HepG2 (cell line): ENCODE data around the gene KMT2B. TPM values are rescaled to one million over a fixed set of nuclear protein-coding genes. Genes with fewer than 3 reads are reported as not detected.

ENCODE experiments used
- ATF7-NPFF ChIP-seq: sonication (generic); formaldehyde crosslinking; IDR thresholded peaks from 2 replicates; pipeline ENCODE4 v1.8.1; 2023; ENCODE audit warnings: mild to moderate bottlenecking, low read depth, missing genetic modification reagents, moderate library complexity
- E2F2 ChIP-seq: sonication (generic); formaldehyde crosslinking; IDR thresholded peaks from 2 replicates; pipeline ENCODE4 v1.4.0; 2020; ENCODE audit warnings: missing genetic modification reagents, borderline replicate concordance
- FOXO4 ChIP-seq: sonication (generic); formaldehyde crosslinking; conservative IDR thresholded peaks from 2 replicates; pipeline ENCODE4 v1.8.1; 2023; ENCODE audit warnings: missing genetic modification reagents
- HOXA3 ChIP-seq: sonication (generic); formaldehyde crosslinking; IDR thresholded peaks from 2 replicates; pipeline ENCODE4 v1.5.0; 2020; ENCODE audit warnings: missing genetic modification reagents
- KLF9 ChIP-seq: IDR thresholded peaks from 2 replicates; pipeline ENCODE4 v1.6.1; 2016; ENCODE audit warnings: low read depth
- MAFK ChIP-seq, 2 experiments: IDR thresholded peaks in 1 of 2; conservative IDR thresholded peaks in 1 of 2; 2 replicates each; pipeline ENCODE4 v1.6.1; 2011; ENCODE audit warnings: improper control_type of control experiment in 2 of 2, low read length in 2 of 2
- MLLT10 ChIP-seq: sonication (generic); formaldehyde crosslinking; IDR thresholded peaks from 2 replicates; pipeline ENCODE4 v1.4.0; 2020; ENCODE audit warnings: missing genetic modification reagents
- SP2 ChIP-seq: sonication (generic); formaldehyde crosslinking; IDR thresholded peaks from 2 replicates; pipeline ENCODE4 v1.5.1; 2020; ENCODE audit warnings: mild to moderate bottlenecking, missing genetic modification reagents
- TFE3 ChIP-seq: IDR thresholded peaks from 2 replicates; pipeline ENCODE4 v1.6.1; 2016
- U2AF1 ChIP-seq: fragments of 200-400 bp; formaldehyde crosslinking; optimal IDR thresholded peaks from 2 replicates; pipeline ENCODE3; 2017; ENCODE audit warnings: mild to moderate bottlenecking, low read depth, low read length
- WIZ ChIP-seq: sonication (generic); formaldehyde crosslinking; IDR thresholded peaks from 2 replicates; pipeline ENCODE4 v1.5.1; 2020; ENCODE audit warnings: mild to moderate bottlenecking, missing genetic modification reagents
- ZFP36L2 ChIP-seq: sonication (generic); formaldehyde crosslinking; IDR thresholded peaks from 2 replicates; pipeline ENCODE4 v1.4.0; 2020; ENCODE audit warnings: missing genetic modification reagents
- ZFYVE20 ChIP-seq: sonication (generic); formaldehyde crosslinking; IDR thresholded peaks from 2 replicates; pipeline ENCODE4 v1.8.0; 2023; ENCODE audit warnings: low read depth, mild to moderate bottlenecking, moderate library complexity, missing genetic modification reagents, borderline replicate concordance
- ZNF180 ChIP-seq: sonication (generic); formaldehyde crosslinking; IDR thresholded peaks from 2 replicates; pipeline ENCODE4 v1.4.0; 2020; ENCODE audit warnings: low read depth, missing genetic modification reagents, borderline replicate concordance
- ZNF224 ChIP-seq: sonication (generic); formaldehyde crosslinking; IDR thresholded peaks from 2 replicates; pipeline ENCODE4 v1.5.0; 2020; ENCODE audit warnings: mild to moderate bottlenecking, missing genetic modification reagents
- ZNF225 ChIP-seq: sonication (generic); formaldehyde crosslinking; IDR thresholded peaks from 2 replicates; pipeline ENCODE4 v1.4.0; 2020; ENCODE audit warnings: mild to moderate bottlenecking, missing genetic modification reagents
- ZNF274 ChIP-seq: sonication (generic); formaldehyde crosslinking; IDR thresholded peaks from 2 replicates; pipeline ENCODE4 v1.5.1; 2020; ENCODE audit warnings: mild to moderate bottlenecking, missing genetic modification reagents
- ZNF280D ChIP-seq: sonication (generic); formaldehyde crosslinking; IDR thresholded peaks from 2 replicates; pipeline ENCODE4 v1.5.1; 2020; ENCODE audit warnings: mild to moderate bottlenecking, missing genetic modification reagents
- ZNF296 ChIP-seq: sonication (generic); formaldehyde crosslinking; conservative IDR thresholded peaks from 2 replicates; pipeline ENCODE4 v1.5.0; 2020; ENCODE audit warnings: mild to moderate bottlenecking, missing genetic modification reagents
- ZNF343 ChIP-seq: sonication (generic); formaldehyde crosslinking; IDR thresholded peaks from 2 replicates; pipeline ENCODE4 v1.4.0; 2020; ENCODE audit warnings: mild to moderate bottlenecking, missing genetic modification reagents
- ZNF350 ChIP-seq: sonication (generic); formaldehyde crosslinking; IDR thresholded peaks from 2 replicates; pipeline ENCODE4 v1.4.0; 2020; ENCODE audit warnings: mild to moderate bottlenecking, low read depth, missing genetic modification reagents, borderline replicate concordance
- ZNF432 ChIP-seq: sonication (generic); formaldehyde crosslinking; IDR thresholded peaks from 2 replicates; pipeline ENCODE4 v1.5.0; 2020; ENCODE audit warnings: missing genetic modification reagents, mild to moderate bottlenecking, borderline replicate concordance
- ZNF672 ChIP-seq: sonication (generic); formaldehyde crosslinking; IDR thresholded peaks from 2 replicates; pipeline ENCODE4 v1.8.1; 2022; ENCODE audit warnings: missing genetic modification reagents
- polyA plus RNA-seq, 8 experiments: library from polyadenylated mRNA; depleted of rRNA in 3 of 8; stranded (reverse) in 7 of 8; unstranded in 1 of 8; fragments of >200 nt; fragmentation: Illumina TruSeq in 4 of 8; extraction: Trizol in 4 of 8; gene quantifications; 2 replicates each; pipeline versions ENCODE4 v1.2.1 to v1.2.3, GENCODE V29; 2011 to 2016; ENCODE audit warnings: low read depth in 4 of 8, missing spikeins in 1 of 8, mixed read lengths in 1 of 8; ENCODE audit not compliant: insufficient read depth in 1 of 8
- total RNA-seq, 5 experiments: library from RNA; depleted of rRNA; stranded (reverse); fragments of >200 nt; fragmentation: Illumina TruSeq; extraction: Trizol; gene quantifications; 2 replicates each; pipeline ENCODE4 v1.2.3, GENCODE V29; 2016; ENCODE audit warnings: low read depth in 1 of 5

Gene KMT2B
- total and polyA plus RNA-seq, 2 of the 13 experiments (the other 11 are each of a cell fraction or from before 2014, with no cell fraction given): 6.2 to 16.9 TPM

- no peak for TF ChIP-seq ZNF180 (CRISPR knock-in tag)
- no peak for TF ChIP-seq ZNF350
- TF ChIP-seq KLF9: no peak
- TF ChIP-seq ZNF296 (CRISPR knock-in tag): no peak
- TF ChIP-seq ATF7-NPFF (CRISPR knock-in tag): no peak
- TF ChIP-seq ZNF432: no peak
- no peak for TF ChIP-seq MLLT10 (CRISPR knock-in tag)
- TF ChIP-seq ZFP36L2: no peak
- no peak for TF ChIP-seq WIZ (CRISPR knock-in tag)
- no peak for TF ChIP-seq E2F2 (CRISPR knock-in tag)
- TF ChIP-seq ZFYVE20: no peak
- no peak for TF ChIP-seq TFE3 (CRISPR knock-in tag)
- TF ChIP-seq ZNF280D (CRISPR knock-in tag): no peak
- TF ChIP-seq ZNF224 (CRISPR knock-in tag): 0 out of 2 replicates have a peak, but pooled peaks have one; percentile 39
- no peak for TF ChIP-seq U2AF1
- no peak for TF ChIP-seq MAFK (conservative IDR thresholded peaks at IDR 0.05 in 1 of 2, IDR thresholded peaks at IDR 0.05 in 1 of 2; ENCODE audit: low read length in 2 of 2)
- TF ChIP-seq HOXA3 (CRISPR knock-in tag): no peak; the same call in 1 of the 2 replicates
- peak; percentile 50 for TF ChIP-seq SP2
- TF ChIP-seq ZNF225: no peak
- no peak for TF ChIP-seq ZNF672
- no peak for TF ChIP-seq ZNF274
- no peak for TF ChIP-seq FOXO4
- no peak for TF ChIP-seq ZNF343 (CRISPR knock-in tag)
Observed at GRCh38 chr19:35745328-35746086, 27.7 kb downstream of the KMT2B start, which contains the start of the genes PSENEN and U2AF1L4 (continued).
